Measurements from ENCODE around the gene GMFB.
A peak's percentile ranks its signal among the peaks of the same experiment; 100 is the strongest.

GMFB gene

GRCh38 chr14:54478636-54479215, 10.1 kb downstream of the GMFB start:
- TF ChIP-seq CTCF (conservative IDR thresholded peaks at IDR 0.05; ENCODE audit: low read depth, low read length), result no peak
- H3K4me3 ChIP-seq (ENCODE audit: low read depth, low read length), result no peak overlapping the region
- DNase-seq (ENCODE audit: low read depth), result no peak

- H3K4me3 ChIP-seq (ENCODE audit: low read depth, low read length), result no peak overlapping the region
- TF ChIP-seq CTCF (conservative IDR thresholded peaks at IDR 0.05; ENCODE audit: low read depth, low read length), result no peak
- no peak for DNase-seq (ENCODE audit: low read depth)
Measured at GRCh38 chr14:54475911-54476310, 12.9 kb downstream of the GMFB start.

GRCh38 chr14:54475187-54475899, 13.4 kb downstream of the GMFB start:
- H3K4me3 ChIP-seq (ENCODE audit: low read depth, low read length), result no peak overlapping the region
- peak; percentile 57 for DNase-seq (ENCODE audit: low read depth)
- no peak for TF ChIP-seq CTCF (conservative IDR thresholded peaks at IDR 0.05; ENCODE audit: low read depth, low read length)

- no peak overlapping the region for H3K4me3 ChIP-seq (ENCODE audit: low read depth, low read length)
- DNase-seq (ENCODE audit: low read depth), result peak; percentile 41
- no peak for TF ChIP-seq CTCF (conservative IDR thresholded peaks at IDR 0.05; ENCODE audit: low read depth, low read length)
Measured at GRCh38 chr14:54474232-54474793, 14.5 kb downstream of the GMFB start.

- no peak for DNase-seq (ENCODE audit: low read depth)
- no peak overlapping the region for H3K4me3 ChIP-seq (ENCODE audit: low read depth, low read length)
- no peak for TF ChIP-seq CTCF (conservative IDR thresholded peaks at IDR 0.05; ENCODE audit: low read depth, low read length)
Measured at GRCh38 chr14:54472315-54472714, 16.5 kb downstream of the GMFB start.

GRCh38 chr14:54471641-54472040, 17.1 kb downstream of the GMFB start:
- no peak for DNase-seq (ENCODE audit: low read depth)
- H3K4me3 ChIP-seq (ENCODE audit: low read depth, low read length), result no peak overlapping the region
- TF ChIP-seq CTCF (conservative IDR thresholded peaks at IDR 0.05; ENCODE audit: low read depth, low read length), result no peak

Data from choroid plexus epithelial cell (primary cell).